KMS-11 (cell line): ENCODE results near the gene MGAT5B.
A peak's percentile ranks its signal among the peaks of the same experiment; 100 is the strongest.

Experiments used
- H2AFZ ChIP-seq: fragments of 200-600 bp; sonication (generic); 2 replicates; pipeline ENCODE4 v1.6.1; 2016; ENCODE audit warnings: antibody characterized with exemption, mixed run types, low read depth
- H3K27ac ChIP-seq: fragments of 200-600 bp; sonication (generic); 2 replicates; pipeline ENCODE4 v1.6.1; 2016; ENCODE audit warnings: mild to moderate bottlenecking, mixed run types
- H3K27me3 ChIP-seq: fragments of 200-600 bp; sonication (generic); 2 replicates; pipeline ENCODE4 v1.6.1; 2017; ENCODE audit warnings: mild to moderate bottlenecking, low read depth, mixed run types, moderate library complexity; ENCODE audit not compliant: insufficient read depth
- H3K36me3 ChIP-seq: fragments of 200-600 bp; sonication (generic); 2 replicates; pipeline ENCODE4 v1.6.1; 2017; ENCODE audit warnings: mild to moderate bottlenecking, mixed run types; ENCODE audit not compliant: insufficient read depth
- H3K4me1 ChIP-seq: fragments of 200-600 bp; sonication (generic); 2 replicates; pipeline ENCODE4 v1.6.1; 2016; ENCODE audit warnings: mild to moderate bottlenecking, low read depth, mixed run types; ENCODE audit not compliant: poor library complexity, severe bottlenecking
- H3K4me2 ChIP-seq: fragments of 200-600 bp; sonication (generic); 2 replicates; pipeline ENCODE4 v1.7.0; 2016; ENCODE audit warnings: mild to moderate bottlenecking, mixed run types
- H3K4me3 ChIP-seq: fragments of 200-600 bp; sonication (generic); IDR thresholded peaks from 2 replicates; pipeline ENCODE4 v1.6.1; 2017; ENCODE audit warnings: low read depth, low read length, mixed read lengths; ENCODE audit not compliant: insufficient read depth
- H3K79me2 ChIP-seq: fragments of 200-600 bp; sonication (generic); 2 replicates; pipeline ENCODE4 v1.6.1; 2016; ENCODE audit warnings: low read depth, mixed run types; ENCODE audit not compliant: insufficient read depth
- H3K9ac ChIP-seq: fragments of 200-600 bp; sonication (generic); 2 replicates; pipeline ENCODE4 v1.6.1; 2016; ENCODE audit warnings: mild to moderate bottlenecking, mixed run types
- H4K20me1 ChIP-seq: fragments of 200-600 bp; sonication (generic); 2 replicates; pipeline ENCODE4 v1.6.1; 2016; ENCODE audit warnings: mild to moderate bottlenecking, mixed run types; ENCODE audit not compliant: insufficient read depth
- TF ChIP-seq, protein P1 (sequence below): fragments of 200-600 bp; sonication (generic); conservative IDR thresholded peaks from 2 replicates; pipeline ENCODE4 v1.6.1; 2017; ENCODE audit warnings: low read depth, mild to moderate bottlenecking, antibody characterized with exemption, low read length, moderate library complexity, mixed read lengths

The MGAT5B gene

DNA sequence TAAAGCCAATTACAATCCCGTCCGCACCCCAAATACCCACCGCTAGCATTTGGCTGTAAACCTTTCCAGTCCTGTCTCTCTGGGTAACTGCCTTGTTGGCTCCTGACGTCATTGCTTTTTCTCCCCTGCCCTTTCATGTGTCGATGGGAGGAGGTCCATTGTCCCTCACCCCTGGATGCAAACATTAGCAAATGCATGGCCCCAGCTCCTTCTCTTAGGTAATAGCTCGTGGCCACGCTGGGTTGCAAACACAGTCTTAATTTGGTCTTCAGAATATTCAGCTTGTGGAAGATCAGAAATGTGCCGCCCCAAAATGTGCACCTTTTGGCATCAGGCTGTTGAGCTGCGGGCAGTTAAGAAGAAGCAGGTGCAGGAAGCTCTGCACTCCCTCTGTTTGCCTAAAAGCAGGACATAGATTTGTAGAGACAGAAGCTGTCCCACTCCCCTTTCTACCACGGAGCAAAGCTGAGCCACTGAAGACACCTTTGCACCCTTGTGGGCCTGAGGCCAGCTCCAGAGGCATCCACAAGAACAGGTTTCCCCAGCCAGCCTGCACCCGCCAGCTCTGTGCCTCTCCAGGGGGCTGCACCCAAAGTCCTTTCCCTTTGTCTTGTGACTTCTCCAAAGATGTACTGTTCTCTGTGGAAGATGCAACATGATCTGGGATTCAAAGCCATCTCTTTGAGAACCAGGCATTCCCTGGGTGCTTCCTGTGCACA, 127.3 kb downstream of the MGAT5B start:
- no peak overlapping the region for H3K9ac ChIP-seq
- no peak overlapping the region for H3K27ac ChIP-seq
- TF ChIP-seq, protein P1, sequence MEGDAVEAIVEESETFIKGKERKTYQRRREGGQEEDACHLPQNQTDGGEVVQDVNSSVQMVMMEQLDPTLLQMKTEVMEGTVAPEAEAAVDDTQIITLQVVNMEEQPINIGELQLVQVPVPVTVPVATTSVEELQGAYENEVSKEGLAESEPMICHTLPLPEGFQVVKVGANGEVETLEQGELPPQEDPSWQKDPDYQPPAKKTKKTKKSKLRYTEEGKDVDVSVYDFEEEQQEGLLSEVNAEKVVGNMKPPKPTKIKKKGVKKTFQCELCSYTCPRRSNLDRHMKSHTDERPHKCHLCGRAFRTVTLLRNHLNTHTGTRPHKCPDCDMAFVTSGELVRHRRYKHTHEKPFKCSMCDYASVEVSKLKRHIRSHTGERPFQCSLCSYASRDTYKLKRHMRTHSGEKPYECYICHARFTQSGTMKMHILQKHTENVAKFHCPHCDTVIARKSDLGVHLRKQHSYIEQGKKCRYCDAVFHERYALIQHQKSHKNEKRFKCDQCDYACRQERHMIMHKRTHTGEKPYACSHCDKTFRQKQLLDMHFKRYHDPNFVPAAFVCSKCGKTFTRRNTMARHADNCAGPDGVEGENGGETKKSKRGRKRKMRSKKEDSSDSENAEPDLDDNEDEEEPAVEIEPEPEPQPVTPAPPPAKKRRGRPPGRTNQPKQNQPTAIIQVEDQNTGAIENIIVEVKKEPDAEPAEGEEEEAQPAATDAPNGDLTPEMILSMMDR: no peak
- H2AFZ ChIP-seq: no peak overlapping the region
- H4K20me1 ChIP-seq: no peaks in the 10 kb centered on the region
- H3K4me2 ChIP-seq: no peak overlapping the region; the same call in 1 of the 2 replicates
- peaks cover 39% of the 10 kb centered on the region for H3K4me1 ChIP-seq
- no peaks in the 10 kb centered on the region for H3K79me2 ChIP-seq
- no peak overlapping the region for H3K4me3 ChIP-seq
- H3K36me3 ChIP-seq: no peaks in the 10 kb centered on the region
- H3K27me3 ChIP-seq: no peaks in the 10 kb centered on the region

DNA sequence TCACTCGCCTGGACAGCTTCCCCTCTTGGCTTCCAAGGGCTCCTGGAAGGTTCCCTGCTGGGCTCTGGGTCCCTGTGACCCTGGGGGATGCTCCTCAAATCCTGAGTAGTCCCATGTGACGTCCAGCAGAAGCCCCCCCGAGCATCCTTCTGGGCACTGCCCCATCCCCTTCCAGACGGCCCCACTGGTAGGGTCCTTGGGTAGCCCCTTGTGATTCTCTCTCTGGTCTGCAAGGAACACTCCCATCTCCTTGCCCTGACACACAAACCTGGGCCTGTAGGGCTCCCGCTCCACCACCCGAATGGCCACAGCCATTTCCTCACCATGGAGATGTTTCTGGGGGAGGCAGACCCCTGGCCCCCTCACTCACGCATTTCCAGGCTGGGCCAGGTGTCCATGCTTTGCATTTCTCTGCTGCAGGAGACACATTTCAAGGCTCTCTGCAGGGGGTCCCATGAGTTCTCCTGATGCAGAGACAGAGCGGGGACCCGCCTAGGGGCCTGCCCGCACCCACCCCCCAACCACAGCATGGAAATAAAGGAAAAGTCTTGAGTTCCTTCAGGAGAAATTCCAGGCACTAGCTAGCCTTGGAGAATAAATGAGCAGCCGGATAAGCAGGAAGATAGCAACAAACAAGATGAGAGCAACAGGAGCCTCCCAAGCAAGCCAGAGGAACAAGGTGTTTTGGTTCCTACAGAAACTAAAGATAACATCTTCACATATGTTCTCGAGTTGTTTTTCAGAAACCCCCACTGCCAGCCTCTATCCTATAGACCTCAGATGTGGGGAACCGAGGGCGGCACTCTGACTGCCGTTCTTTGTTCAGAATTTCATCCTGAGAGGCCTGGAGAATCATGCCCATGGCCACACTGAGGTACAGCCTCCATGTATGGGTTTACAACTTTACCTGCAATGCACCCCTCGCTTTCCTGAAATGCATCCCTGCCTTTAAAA, 128.8 kb downstream of the MGAT5B start:
- peak overlapping the region; percentile 86; the same call in 1 of the 2 replicates for H2AFZ ChIP-seq
- H3K27me3 ChIP-seq: no peaks in the 10 kb centered on the region
- H3K4me3 ChIP-seq: no peak overlapping the region
- H3K4me1 ChIP-seq: peaks cover 39% of the 10 kb centered on the region
- H3K9ac ChIP-seq: peak overlapping the region; percentile 8
- TF ChIP-seq, protein P1: no peak
- peak overlapping the region; percentile 56 for H3K27ac ChIP-seq
- H3K4me2 ChIP-seq: peak overlapping the region; percentile 50
- no peaks in the 10 kb centered on the region for H4K20me1 ChIP-seq
- H3K79me2 ChIP-seq: no peaks in the 10 kb centered on the region
- H3K36me3 ChIP-seq: no peaks in the 10 kb centered on the region

DNA sequence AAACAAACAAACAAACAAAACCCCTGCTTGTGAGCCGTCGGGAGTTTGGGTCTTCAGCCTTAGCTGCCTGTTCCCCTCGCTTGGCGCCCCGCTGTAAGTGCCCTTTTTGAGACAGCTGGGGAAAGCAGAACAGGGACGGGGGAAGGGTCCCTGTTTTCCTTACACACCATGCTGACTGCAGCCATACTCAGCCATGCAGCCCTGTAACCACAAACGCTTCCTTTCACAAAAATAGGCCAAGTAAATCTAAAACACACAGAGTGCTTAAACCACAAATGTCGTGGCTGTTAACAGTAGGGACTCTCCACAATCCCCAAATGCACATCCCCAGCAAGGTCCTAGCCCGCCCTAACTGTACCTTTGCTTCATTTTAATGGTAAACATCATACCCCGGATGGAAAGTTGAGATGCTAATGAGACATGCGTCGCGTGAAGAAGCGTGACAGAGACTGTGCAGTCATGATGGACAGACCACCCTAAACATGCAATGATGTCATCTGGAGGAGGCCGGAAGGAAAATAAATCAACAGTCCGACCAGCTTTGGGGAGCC, 129.9 kb downstream of the MGAT5B start:
- TF ChIP-seq, protein P1: no peak
- H3K27me3 ChIP-seq: no peaks in the 10 kb centered on the region
- peaks cover 39% of the 10 kb centered on the region for H3K4me1 ChIP-seq
- H3K36me3 ChIP-seq: no peaks in the 10 kb centered on the region
- peak overlapping the region; percentile 8 for H3K9ac ChIP-seq
- H4K20me1 ChIP-seq: no peaks in the 10 kb centered on the region
- H3K4me2 ChIP-seq: peak overlapping the region; percentile 50
- H3K79me2 ChIP-seq: no peaks in the 10 kb centered on the region
- no peak overlapping the region for H3K4me3 ChIP-seq
- H3K27ac ChIP-seq: peak overlapping the region; percentile 56
- peak overlapping the region; percentile 86 for H2AFZ ChIP-seq

DNA sequence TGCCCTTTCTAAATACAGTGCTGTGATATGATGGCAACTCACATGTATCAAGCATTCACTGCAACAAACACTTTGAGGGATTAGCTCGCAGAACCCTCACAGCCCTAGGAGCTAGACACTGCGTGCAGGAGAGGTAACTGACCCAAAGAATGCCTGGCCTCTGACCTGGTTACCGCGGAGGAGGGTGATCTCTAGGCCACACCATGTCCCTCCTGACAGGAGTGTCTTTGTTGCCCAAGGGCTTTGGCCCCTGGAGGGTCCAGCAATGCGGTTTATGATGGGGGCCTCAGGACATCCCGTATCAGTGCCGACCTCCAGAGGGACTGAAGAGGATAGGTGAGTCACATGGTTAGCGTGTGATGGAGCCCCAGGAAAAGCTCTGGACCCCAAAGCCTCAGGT, 130.6 kb downstream of the MGAT5B start:
- Histone ChIP-seq H3K9ac (peak overlapping the region; percentile 8; the same call in 1 of the 2 replicates), H2AFZ (peak overlapping the region; percentile 86), H3K4me1 (peaks cover 39% of the 10 kb centered on the region), H3K4me2 (peak overlapping the region; percentile 50), H3K36me3 (no peaks in the 10 kb centered on the region), H3K27ac (peak overlapping the region; percentile 56), H3K27me3 (no peaks in the 10 kb centered on the region), H3K4me3 (no peak overlapping the region), H4K20me1 (no peaks in the 10 kb centered on the region), H3K79me2 (no peaks in the 10 kb centered on the region)
- TF ChIP-seq, protein P1: no peak
